ENCODE measurements around the gene FAM43B.

- TF ChIP-seq, protein P1, sequence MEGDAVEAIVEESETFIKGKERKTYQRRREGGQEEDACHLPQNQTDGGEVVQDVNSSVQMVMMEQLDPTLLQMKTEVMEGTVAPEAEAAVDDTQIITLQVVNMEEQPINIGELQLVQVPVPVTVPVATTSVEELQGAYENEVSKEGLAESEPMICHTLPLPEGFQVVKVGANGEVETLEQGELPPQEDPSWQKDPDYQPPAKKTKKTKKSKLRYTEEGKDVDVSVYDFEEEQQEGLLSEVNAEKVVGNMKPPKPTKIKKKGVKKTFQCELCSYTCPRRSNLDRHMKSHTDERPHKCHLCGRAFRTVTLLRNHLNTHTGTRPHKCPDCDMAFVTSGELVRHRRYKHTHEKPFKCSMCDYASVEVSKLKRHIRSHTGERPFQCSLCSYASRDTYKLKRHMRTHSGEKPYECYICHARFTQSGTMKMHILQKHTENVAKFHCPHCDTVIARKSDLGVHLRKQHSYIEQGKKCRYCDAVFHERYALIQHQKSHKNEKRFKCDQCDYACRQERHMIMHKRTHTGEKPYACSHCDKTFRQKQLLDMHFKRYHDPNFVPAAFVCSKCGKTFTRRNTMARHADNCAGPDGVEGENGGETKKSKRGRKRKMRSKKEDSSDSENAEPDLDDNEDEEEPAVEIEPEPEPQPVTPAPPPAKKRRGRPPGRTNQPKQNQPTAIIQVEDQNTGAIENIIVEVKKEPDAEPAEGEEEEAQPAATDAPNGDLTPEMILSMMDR (IDR thresholded peaks at IDR 0.05) = no peak
- TF ChIP-seq POLR2A (IDR thresholded peaks at IDR 0.05) = no peak
Observed at GRCh38 chr1:20551945-20552727, at the start of gene FAM43B.
